ENCODE results near the gene NEK11. TPM values are rescaled to one million over a fixed set of nuclear protein-coding genes. Genes with fewer than 3 reads are reported as not detected.
A peak's percentile ranks its signal among the peaks of the same experiment; 100 is the strongest.

Gene NEK11
- polyA plus RNA-seq, 1 donor (not counting 4 experiments of a cell fraction or from before 2014, with no cell fraction given): 9.4 TPM

DNA sequence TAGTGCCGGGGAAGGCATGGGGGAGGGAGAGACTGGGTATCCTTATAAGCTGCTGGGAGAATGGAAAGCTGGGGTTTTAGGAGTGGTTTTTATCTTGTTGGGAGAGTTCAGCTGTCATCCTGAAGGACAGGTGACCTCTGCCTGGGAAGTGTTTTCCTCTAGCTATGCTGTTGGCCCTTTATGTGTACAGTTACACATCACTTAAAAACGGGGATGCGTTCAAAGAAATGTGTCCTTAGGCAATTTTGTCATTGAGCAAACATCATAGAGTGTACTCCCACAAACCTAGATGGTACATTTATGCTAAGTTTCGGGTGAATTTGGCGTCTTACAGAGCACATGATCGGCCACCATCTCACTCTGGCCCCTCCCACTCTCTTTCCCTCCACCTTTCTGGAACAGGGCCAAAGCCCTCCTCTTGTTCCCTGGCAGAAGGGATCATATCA is 190.6 kb downstream of the NEK11 start:
- no peak overlapping the region for H3K9ac ChIP-seq (ENCODE audit: control insufficient read depth, extremely low read depth, insufficient read depth, low read length)
- dilution Hi-C loops (cut with MboI; ENCODE audit: extremely low pct_ligation_motif_present, low sequenced_read_pairs): no loop called here

DNA sequence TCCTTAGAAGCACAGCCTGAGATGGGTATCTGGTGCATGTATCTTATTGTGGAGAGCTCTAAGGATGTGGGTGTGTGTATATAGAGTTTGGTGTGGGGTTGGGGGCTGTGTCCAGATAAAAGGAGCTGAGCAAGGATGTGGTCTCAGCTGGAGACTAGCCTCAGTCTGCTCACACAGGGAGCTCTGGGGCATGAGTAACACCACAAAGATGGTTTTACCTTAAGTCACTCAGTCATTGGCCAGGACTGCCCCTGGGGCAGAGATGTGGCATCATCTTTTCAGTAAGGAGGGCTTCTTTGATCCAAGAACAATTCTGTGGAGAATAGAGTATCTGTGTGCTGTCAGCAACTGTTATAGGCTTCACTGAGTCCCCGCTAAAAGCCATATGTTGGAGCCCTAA is 191.5 kb downstream of the NEK11 start:
- Histone ChIP-seq H3K9me1 (ENCODE audit: control insufficient read depth, extremely low read depth, insufficient read depth, low read length) (no peaks in the 10 kb centered on the region), H3K4me1 (ENCODE audit: control insufficient read depth, extremely low read depth, insufficient read depth, low read length) (peaks cover 25% of the 10 kb centered on the region), H3K9me3 (ENCODE audit: control insufficient read depth, low read depth, low read length) (no peaks in the 10 kb centered on the region), H4K20me1 (ENCODE audit: control insufficient read depth, extremely low read depth, insufficient read depth, low read length) (no peaks in the 10 kb centered on the region), H2AFZ (ENCODE audit: control insufficient read depth, low read length) (no peak overlapping the region), H3K27ac (ENCODE audit: control insufficient read depth, insufficient read depth, low read length) (no peak overlapping the region), H3K4me2 (ENCODE audit: control insufficient read depth, extremely low read depth, insufficient read depth, low read depth, low read length) (peak overlapping the region; percentile 25), H3K9ac (ENCODE audit: control insufficient read depth, extremely low read depth, insufficient read depth, low read length) (no peak overlapping the region), H3K36me3 (ENCODE audit: control insufficient read depth in 2 of 2, extremely low read depth in 1 of 2, insufficient read depth in 2 of 2, low read length in 2 of 2) (no peaks in the 10 kb centered on the region), H3K79me2 (ENCODE audit: control insufficient read depth, insufficient read depth, low read length) (no peaks in the 10 kb centered on the region), H3K4me3 (ENCODE audit: control insufficient read depth in 2 of 3, extremely low read depth in 1 of 3, insufficient read depth in 2 of 3, low read depth in 1 of 3, low read length in 3 of 3) (no peak overlapping the region), H3K27me3 (ENCODE audit: control insufficient read depth, extremely low read depth, insufficient read depth, low read length) (no peaks in the 10 kb centered on the region)
- TF ChIP-seq, protein P1, sequence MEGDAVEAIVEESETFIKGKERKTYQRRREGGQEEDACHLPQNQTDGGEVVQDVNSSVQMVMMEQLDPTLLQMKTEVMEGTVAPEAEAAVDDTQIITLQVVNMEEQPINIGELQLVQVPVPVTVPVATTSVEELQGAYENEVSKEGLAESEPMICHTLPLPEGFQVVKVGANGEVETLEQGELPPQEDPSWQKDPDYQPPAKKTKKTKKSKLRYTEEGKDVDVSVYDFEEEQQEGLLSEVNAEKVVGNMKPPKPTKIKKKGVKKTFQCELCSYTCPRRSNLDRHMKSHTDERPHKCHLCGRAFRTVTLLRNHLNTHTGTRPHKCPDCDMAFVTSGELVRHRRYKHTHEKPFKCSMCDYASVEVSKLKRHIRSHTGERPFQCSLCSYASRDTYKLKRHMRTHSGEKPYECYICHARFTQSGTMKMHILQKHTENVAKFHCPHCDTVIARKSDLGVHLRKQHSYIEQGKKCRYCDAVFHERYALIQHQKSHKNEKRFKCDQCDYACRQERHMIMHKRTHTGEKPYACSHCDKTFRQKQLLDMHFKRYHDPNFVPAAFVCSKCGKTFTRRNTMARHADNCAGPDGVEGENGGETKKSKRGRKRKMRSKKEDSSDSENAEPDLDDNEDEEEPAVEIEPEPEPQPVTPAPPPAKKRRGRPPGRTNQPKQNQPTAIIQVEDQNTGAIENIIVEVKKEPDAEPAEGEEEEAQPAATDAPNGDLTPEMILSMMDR (optimal IDR thresholded peaks at IDR 0.05 in 1 of 3, IDR thresholded peaks at IDR 0.05 in 1 of 3, conservative IDR thresholded peaks at IDR 0.05 in 1 of 3; ENCODE audit: extremely low read depth in 1 of 3, insufficient read depth in 2 of 3, low read length in 3 of 3): no peak
- TF ChIP-seq EZH2 (IDR thresholded peaks at IDR 0.05; ENCODE audit: low read length): no peak
- no peak for FAIRE-seq
- dilution Hi-C loops (cut with MboI; ENCODE audit: extremely low pct_ligation_motif_present, low sequenced_read_pairs): no loop called here
- DNase-seq (ENCODE audit: low read depth, low spot score): no peak

More for the DNA sequence above, 190.6 kb downstream of the NEK11 start:
- DNase-seq (ENCODE audit: low read depth, low spot score): peak; percentile 38
- Histone ChIP-seq H4K20me1 (ENCODE audit: control insufficient read depth, extremely low read depth, insufficient read depth, low read length) (no peaks in the 10 kb centered on the region), H3K79me2 (ENCODE audit: control insufficient read depth, insufficient read depth, low read length) (no peaks in the 10 kb centered on the region), H3K36me3 (ENCODE audit: control insufficient read depth in 2 of 2, extremely low read depth in 1 of 2, insufficient read depth in 2 of 2, low read length in 2 of 2) (no peaks in the 10 kb centered on the region), H3K4me3 (ENCODE audit: control insufficient read depth in 2 of 3, extremely low read depth in 1 of 3, insufficient read depth in 2 of 3, low read depth in 1 of 3, low read length in 3 of 3) (peak overlapping the region in 1 of 3 experiments; percentile 35), H3K4me2 (ENCODE audit: control insufficient read depth, extremely low read depth, insufficient read depth, low read depth, low read length) (peak overlapping the region; percentile 63), H3K27ac (ENCODE audit: control insufficient read depth, insufficient read depth, low read length) (peak overlapping the region; percentile 46), H2AFZ (ENCODE audit: control insufficient read depth, low read length) (peak overlapping the region; percentile 72), H3K27me3 (ENCODE audit: control insufficient read depth, extremely low read depth, insufficient read depth, low read length) (no peaks in the 10 kb centered on the region), H3K9me1 (ENCODE audit: control insufficient read depth, extremely low read depth, insufficient read depth, low read length) (no peaks in the 10 kb centered on the region), H3K9me3 (ENCODE audit: control insufficient read depth, low read depth, low read length) (no peaks in the 10 kb centered on the region), H3K4me1 (ENCODE audit: control insufficient read depth, extremely low read depth, insufficient read depth, low read length) (peaks cover 25% of the 10 kb centered on the region)
- TF ChIP-seq, protein P1 (optimal IDR thresholded peaks at IDR 0.05 in 1 of 3, IDR thresholded peaks at IDR 0.05 in 1 of 3, conservative IDR thresholded peaks at IDR 0.05 in 1 of 3; ENCODE audit: extremely low read depth in 1 of 3, insufficient read depth in 2 of 3, low read length in 3 of 3): no peak
- TF ChIP-seq EZH2 (IDR thresholded peaks at IDR 0.05; ENCODE audit: low read length): no peak
- peak; percentile 79 for FAIRE-seq

Data from keratinocyte (primary cell).